C4-2B (cell line): Measurements from ENCODE around the gene METTL1.

Experiments
- ZFX ChIP-seq: fragments of 450-650 bp; IDR thresholded peaks from 2 replicates; pipeline ENCODE4 v1.6.1; 2017
- TF ChIP-seq, protein P1 (sequence below): fragments of 450-650 bp; conservative IDR thresholded peaks from 2 replicates; pipeline ENCODE4 v1.5.1; 2017; ENCODE audit warnings: mild to moderate bottlenecking

DNA sequence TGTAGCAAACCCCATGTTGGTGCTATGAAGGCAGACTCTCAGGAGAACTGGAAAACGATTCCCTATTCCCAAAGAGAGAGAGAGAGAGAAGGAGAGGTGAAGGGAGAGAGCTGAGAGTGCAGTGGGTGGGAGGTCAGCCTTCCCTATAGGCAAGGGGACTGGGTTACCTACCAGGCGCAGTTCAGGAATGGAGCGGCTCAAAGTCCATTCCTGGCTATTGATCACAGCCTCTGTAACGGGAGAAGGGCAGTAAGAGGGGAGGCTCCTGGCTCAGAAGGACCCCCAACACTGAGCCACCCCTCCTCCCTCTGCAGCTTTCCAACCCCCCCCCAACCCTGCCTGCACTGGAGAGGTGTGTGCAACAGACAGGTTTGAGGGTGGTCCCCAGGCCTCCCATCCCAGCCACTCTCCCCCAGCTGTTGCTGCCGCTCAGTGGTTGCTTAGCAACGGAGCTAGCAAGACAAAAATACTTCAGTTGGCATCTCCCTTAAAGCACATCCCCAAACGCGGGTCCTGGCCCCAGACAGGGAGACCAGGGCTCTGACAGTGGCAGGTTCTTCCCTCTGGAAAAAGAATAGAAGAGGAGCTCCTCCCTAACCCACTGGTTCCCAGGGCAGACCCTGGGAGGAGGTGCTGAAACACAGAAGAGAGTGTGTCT lies 36.6 kb downstream of the METTL1 start:
- TF ChIP-seq, protein P1, sequence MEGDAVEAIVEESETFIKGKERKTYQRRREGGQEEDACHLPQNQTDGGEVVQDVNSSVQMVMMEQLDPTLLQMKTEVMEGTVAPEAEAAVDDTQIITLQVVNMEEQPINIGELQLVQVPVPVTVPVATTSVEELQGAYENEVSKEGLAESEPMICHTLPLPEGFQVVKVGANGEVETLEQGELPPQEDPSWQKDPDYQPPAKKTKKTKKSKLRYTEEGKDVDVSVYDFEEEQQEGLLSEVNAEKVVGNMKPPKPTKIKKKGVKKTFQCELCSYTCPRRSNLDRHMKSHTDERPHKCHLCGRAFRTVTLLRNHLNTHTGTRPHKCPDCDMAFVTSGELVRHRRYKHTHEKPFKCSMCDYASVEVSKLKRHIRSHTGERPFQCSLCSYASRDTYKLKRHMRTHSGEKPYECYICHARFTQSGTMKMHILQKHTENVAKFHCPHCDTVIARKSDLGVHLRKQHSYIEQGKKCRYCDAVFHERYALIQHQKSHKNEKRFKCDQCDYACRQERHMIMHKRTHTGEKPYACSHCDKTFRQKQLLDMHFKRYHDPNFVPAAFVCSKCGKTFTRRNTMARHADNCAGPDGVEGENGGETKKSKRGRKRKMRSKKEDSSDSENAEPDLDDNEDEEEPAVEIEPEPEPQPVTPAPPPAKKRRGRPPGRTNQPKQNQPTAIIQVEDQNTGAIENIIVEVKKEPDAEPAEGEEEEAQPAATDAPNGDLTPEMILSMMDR, result no peak
- TF ChIP-seq ZFX, result no peak
